Suppressor macrophage (primary cell): ENCODE data around the gene SHISA9.

Source experiments
- DNase-seq, 4 experiments: peaks; one replicate each; pipeline ENCODE4 v3.0.0-alpha.2; 2020 to 2022

Gene SHISA9

GRCh38 chr16:13194766-13195165, 293.4 kb downstream of the SHISA9 start:
- no peak for DNase-seq

- no peak for DNase-seq
Observed at GRCh38 chr16:13203725-13204124, 302.3 kb downstream of the SHISA9 start.

GRCh38 chr16:13205352-13205751, 304.0 kb downstream of the SHISA9 start:
- no peak for DNase-seq

GRCh38 chr16:13206606-13207005, 305.2 kb downstream of the SHISA9 start:
- no peak for DNase-seq

GRCh38 chr16:13207151-13207550, 305.8 kb downstream of the SHISA9 start:
- DNase-seq, result no peak

GRCh38 chr16:13223666-13224065, 322.3 kb downstream of the SHISA9 start:
- DNase-seq, result no peak

- DNase-seq, result no peak
Observed at GRCh38 chr16:13229039-13229438, 327.6 kb downstream of the SHISA9 start.

GRCh38 chr16:13231365-13231764, 330.0 kb downstream of the SHISA9 start:
- DNase-seq, result no peak

- DNase-seq, result no peak
Observed at GRCh38 chr16:13234999-13235398, 333.6 kb downstream of the SHISA9 start.

GRCh38 chr16:13236308-13236707, 334.9 kb downstream of the SHISA9 start:
- no peak for DNase-seq

GRCh38 chr16:13238182-13238581, 336.8 kb downstream of the SHISA9 start:
- no peak for DNase-seq

GRCh38 chr16:13242201-13242600, 340.8 kb downstream of the SHISA9 start:
- no peak for DNase-seq

GRCh38 chr16:13244770-13245169, 343.4 kb downstream of the SHISA9 start:
- DNase-seq, result no peak

GRCh38 chr16:13245713-13246377, 344.4 kb downstream of the SHISA9 start:
- no peak for DNase-seq

- DNase-seq, result no peak
Observed at GRCh38 chr16:13254998-13255614, 353.7 kb downstream of the SHISA9 start.

- no peak for DNase-seq
Observed at GRCh38 chr16:13262270-13263090, 361.1 kb downstream of the SHISA9 start.

GRCh38 chr16:13264749-13265552, 363.6 kb downstream of the SHISA9 start:
- no peak for DNase-seq

GRCh38 chr16:13269359-13269758, 368.0 kb downstream of the SHISA9 start:
- DNase-seq, result no peak

- no peak for DNase-seq
Observed at GRCh38 chr16:13269905-13270528, 368.6 kb downstream of the SHISA9 start.

- DNase-seq, result no peak
Observed at GRCh38 chr16:13270602-13271001, 369.2 kb downstream of the SHISA9 start.

- DNase-seq, result no peak
Observed at GRCh38 chr16:13289515-13289914, 388.1 kb downstream of the SHISA9 start.
